Muscle layer of colon (tissue), 2 donors: Measurements from ENCODE around the gene HEYL.

Experiments used
- H3K27ac ChIP-seq: one replicate; pipeline ENCODE4 v1.7.0; 2013; ENCODE audit warnings: low read depth, mild to moderate bottlenecking, low read length, moderate library complexity
- H3K27me3 ChIP-seq, 2 donors: one replicate each; pipeline ENCODE4 v1.7.0; 2013; ENCODE audit warnings: low read length in 2 of 2, mild to moderate bottlenecking in 2 of 2; ENCODE audit not compliant: insufficient read depth in 2 of 2, control insufficient read depth in 1 of 2
- H3K36me3 ChIP-seq: one replicate; pipeline ENCODE4 v1.7.0; 2013; ENCODE audit warnings: mild to moderate bottlenecking, low read length; ENCODE audit not compliant: insufficient read depth
- H3K4me1 ChIP-seq: one replicate; pipeline ENCODE4 v1.7.0; 2013; ENCODE audit warnings: mild to moderate bottlenecking, low read length; ENCODE audit not compliant: insufficient read depth
- H3K4me3 ChIP-seq, 2 donors: one replicate each; pipeline ENCODE4 v1.7.0; 2013; ENCODE audit warnings: low read length in 2 of 2, low read depth in 1 of 2, mild to moderate bottlenecking in 1 of 2, moderate library complexity in 1 of 2
- H3K9ac ChIP-seq: one replicate; pipeline ENCODE4 v1.7.0; 2013; ENCODE audit warnings: low read length
- H3K9me3 ChIP-seq: one replicate; pipeline ENCODE4 v1.7.0; 2013; ENCODE audit warnings: mild to moderate bottlenecking, low read length
- donor health status: abdominal sarcoma.
- donor health status: Adenocarcinoma of cecum.

HEYL gene

GRCh38 chr1:39652105-39652504, 12.7 kb upstream of the HEYL start:
- H3K4me3 ChIP-seq, result no peak overlapping the region
- no peaks in the 10 kb centered on the region for H3K36me3 ChIP-seq
- no peaks in the 10 kb centered on the region for H3K27me3 ChIP-seq
- H3K9me3 ChIP-seq, result no peaks in the 10 kb centered on the region
- H3K4me1 ChIP-seq, result peaks cover 3% of the 10 kb centered on the region
- no peak overlapping the region for H3K27ac ChIP-seq
- no peak overlapping the region for H3K9ac ChIP-seq

- Histone ChIP-seq H3K4me3 (no peak overlapping the region), H3K27me3 (no peaks in the 10 kb centered on the region), H3K4me1 (peaks cover 3% of the 10 kb centered on the region), H3K9me3 (no peaks in the 10 kb centered on the region), H3K9ac (no peak overlapping the region), H3K27ac (no peak overlapping the region), H3K36me3 (no peaks in the 10 kb centered on the region)
Observed at GRCh38 chr1:39650431-39650830, 11.0 kb upstream of the HEYL start.

- Histone ChIP-seq H3K9me3 (no peaks in the 10 kb centered on the region), H3K4me1 (peaks cover 3% of the 10 kb centered on the region), H3K9ac (no peak overlapping the region), H3K36me3 (no peaks in the 10 kb centered on the region), H3K27ac (no peak overlapping the region), H3K4me3 (no peak overlapping the region), H3K27me3 (no peaks in the 10 kb centered on the region)
Observed at GRCh38 chr1:39649636-39650185, 10.3 kb upstream of the HEYL start.

GRCh38 chr1:39648496-39648895, 9.1 kb upstream of the HEYL start:
- no peaks in the 10 kb centered on the region for H3K9me3 ChIP-seq
- H3K27ac ChIP-seq, result no peak overlapping the region
- H3K27me3 ChIP-seq, result no peaks in the 10 kb centered on the region
- peaks cover 3% of the 10 kb centered on the region for H3K4me1 ChIP-seq
- H3K36me3 ChIP-seq, result no peaks in the 10 kb centered on the region
- no peak overlapping the region for H3K9ac ChIP-seq
- H3K4me3 ChIP-seq, result no peak overlapping the region

GRCh38 chr1:39647247-39647646, 7.8 kb upstream of the HEYL start:
- no peak overlapping the region for H3K4me3 ChIP-seq
- H3K27ac ChIP-seq, result no peak overlapping the region
- H3K36me3 ChIP-seq, result no peaks in the 10 kb centered on the region
- H3K9ac ChIP-seq, result no peak overlapping the region
- no peaks in the 10 kb centered on the region for H3K9me3 ChIP-seq
- no peaks in the 10 kb centered on the region for H3K27me3 ChIP-seq
- H3K4me1 ChIP-seq, result no peaks in the 10 kb centered on the region

GRCh38 chr1:39646232-39647081, 7.0 kb upstream of the HEYL start:
- no peak overlapping the region for H3K27ac ChIP-seq
- H3K27me3 ChIP-seq, result no peaks in the 10 kb centered on the region
- no peaks in the 10 kb centered on the region for H3K9me3 ChIP-seq
- no peaks in the 10 kb centered on the region for H3K4me1 ChIP-seq
- no peak overlapping the region for H3K9ac ChIP-seq
- no peaks in the 10 kb centered on the region for H3K36me3 ChIP-seq
- H3K4me3 ChIP-seq, result no peak overlapping the region

- Histone ChIP-seq H3K27me3 (no peaks in the 10 kb centered on the region), H3K4me3 (no peak overlapping the region), H3K4me1 (no peaks in the 10 kb centered on the region), H3K27ac (no peak overlapping the region), H3K36me3 (no peaks in the 10 kb centered on the region), H3K9me3 (no peaks in the 10 kb centered on the region), H3K9ac (no peak overlapping the region)
Observed at GRCh38 chr1:39645411-39646043, 6.1 kb upstream of the HEYL start.

- H3K9ac ChIP-seq, result no peak overlapping the region
- no peak overlapping the region for H3K4me3 ChIP-seq
- H3K36me3 ChIP-seq, result no peaks in the 10 kb centered on the region
- H3K9me3 ChIP-seq, result no peaks in the 10 kb centered on the region
- H3K27ac ChIP-seq, result no peak overlapping the region
- H3K27me3 ChIP-seq, result peaks cover 0 to 8% of the 10 kb centered on the region in 2 donors
- no peaks in the 10 kb centered on the region for H3K4me1 ChIP-seq
Observed at GRCh38 chr1:39643705-39644104, 4.3 kb upstream of the HEYL start.

- Histone ChIP-seq H3K9ac (no peak overlapping the region), H3K36me3 (no peaks in the 10 kb centered on the region), H3K4me3 (no peak overlapping the region), H3K4me1 (no peaks in the 10 kb centered on the region), H3K27me3 (peaks cover 0 to 8% of the 10 kb centered on the region in 2 donors), H3K9me3 (no peaks in the 10 kb centered on the region), H3K27ac (no peak overlapping the region)
Observed at GRCh38 chr1:39642796-39643195, 3.4 kb upstream of the HEYL start.

GRCh38 chr1:39640861-39641260, 1.4 kb upstream of the HEYL start:
- H3K27me3 ChIP-seq, result peaks cover 0 to 10% of the 10 kb centered on the region in 2 donors
- no peaks in the 10 kb centered on the region for H3K36me3 ChIP-seq
- H3K4me3 ChIP-seq, result no peak overlapping the region
- no peak overlapping the region for H3K27ac ChIP-seq
- no peaks in the 10 kb centered on the region for H3K9me3 ChIP-seq
- no peak overlapping the region for H3K9ac ChIP-seq
- H3K4me1 ChIP-seq, result no peaks in the 10 kb centered on the region

GRCh38 chr1:39638965-39639304, 508 bp downstream of the HEYL start:
- no peak overlapping the region for H3K9ac ChIP-seq
- no peaks in the 10 kb centered on the region for H3K4me1 ChIP-seq
- H3K36me3 ChIP-seq, result no peaks in the 10 kb centered on the region
- H3K4me3 ChIP-seq, result peak overlapping the region in 1 of 2 donors; percentile 36
- H3K9me3 ChIP-seq, result no peaks in the 10 kb centered on the region
- no peak overlapping the region for H3K27ac ChIP-seq
- peaks cover 0 to 20% of the 10 kb centered on the region in 2 donors for H3K27me3 ChIP-seq
